Mammary epithelial cell (primary cell): Measurements from ENCODE around the gene HEXD.

Experiments used
- EZH2 ChIP-seq: IDR thresholded peaks from 2 replicates; pipeline ENCODE4 v1.6.1; 2012; ENCODE audit warnings: low read length, inconsistent platforms, borderline replicate concordance
- TF ChIP-seq, protein P1 (sequence below), 2 donors: IDR thresholded peaks in 1 of 2; conservative IDR thresholded peaks in 1 of 2; 2 replicates each; pipeline ENCODE4 v1.5.1; 2011 to 2012; ENCODE audit warnings: inconsistent platforms in 2 of 2, low read length in 2 of 2, mild to moderate bottlenecking in 2 of 2, control low read depth in 1 of 2, low read depth in 1 of 2; ENCODE audit not compliant: insufficient read depth in 1 of 2; ENCODE audit errors: extremely low read depth in 1 of 2

DNA sequence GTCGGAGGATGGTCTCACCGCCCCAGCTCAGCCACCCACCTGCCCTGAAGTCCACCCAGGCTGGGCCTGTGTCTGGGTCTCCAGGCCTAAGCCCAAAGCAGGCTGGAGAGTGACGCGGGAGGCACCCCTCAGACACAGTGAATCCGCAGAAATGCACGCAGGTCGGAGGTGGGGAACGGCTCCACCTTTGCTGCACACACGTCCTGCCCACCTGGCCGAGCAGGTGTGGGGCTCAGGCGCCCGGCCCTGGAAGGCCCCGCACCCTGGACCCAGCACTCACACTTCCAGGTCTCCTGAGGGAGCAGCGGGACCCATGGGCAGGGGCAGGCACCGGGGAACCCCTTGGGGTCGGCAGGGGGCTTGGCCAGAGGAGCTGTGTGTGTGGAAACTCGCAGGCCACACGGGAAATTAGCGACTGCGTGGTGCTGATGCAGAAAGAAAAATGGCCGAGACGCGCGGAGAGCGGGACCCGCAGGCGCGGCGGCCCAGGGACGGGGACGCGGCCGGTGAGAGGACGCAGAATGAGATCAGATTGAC, 21.8 kb downstream of the HEXD start:
- TF ChIP-seq, protein P1, sequence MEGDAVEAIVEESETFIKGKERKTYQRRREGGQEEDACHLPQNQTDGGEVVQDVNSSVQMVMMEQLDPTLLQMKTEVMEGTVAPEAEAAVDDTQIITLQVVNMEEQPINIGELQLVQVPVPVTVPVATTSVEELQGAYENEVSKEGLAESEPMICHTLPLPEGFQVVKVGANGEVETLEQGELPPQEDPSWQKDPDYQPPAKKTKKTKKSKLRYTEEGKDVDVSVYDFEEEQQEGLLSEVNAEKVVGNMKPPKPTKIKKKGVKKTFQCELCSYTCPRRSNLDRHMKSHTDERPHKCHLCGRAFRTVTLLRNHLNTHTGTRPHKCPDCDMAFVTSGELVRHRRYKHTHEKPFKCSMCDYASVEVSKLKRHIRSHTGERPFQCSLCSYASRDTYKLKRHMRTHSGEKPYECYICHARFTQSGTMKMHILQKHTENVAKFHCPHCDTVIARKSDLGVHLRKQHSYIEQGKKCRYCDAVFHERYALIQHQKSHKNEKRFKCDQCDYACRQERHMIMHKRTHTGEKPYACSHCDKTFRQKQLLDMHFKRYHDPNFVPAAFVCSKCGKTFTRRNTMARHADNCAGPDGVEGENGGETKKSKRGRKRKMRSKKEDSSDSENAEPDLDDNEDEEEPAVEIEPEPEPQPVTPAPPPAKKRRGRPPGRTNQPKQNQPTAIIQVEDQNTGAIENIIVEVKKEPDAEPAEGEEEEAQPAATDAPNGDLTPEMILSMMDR (conservative IDR thresholded peaks at IDR 0.05 in 1 of 2, IDR thresholded peaks at IDR 0.05 in 1 of 2; ENCODE audit: extremely low read depth in 1 of 2, insufficient read depth in 1 of 2, low read depth in 1 of 2, low read length in 2 of 2), result no peak
- TF ChIP-seq EZH2, result no peak
